Thyroid gland (tissue), 4 donors: ENCODE measurements around the gene LAMA1.

ENCODE experiments used
- CTCF ChIP-seq, 6 experiments: fragments of 200-600 bp in 3 of 6; fragments of 450-650 bp in 3 of 6; sonication (generic) in 3 of 6; IDR thresholded peaks; one replicate each; pipeline ENCODE4 v1.5.1; 2016 to 2019; ENCODE audit warnings: antibody characterized with exemption in 6 of 6, mild to moderate bottlenecking in 2 of 6, inconsistent platforms in 1 of 6, moderate library complexity in 1 of 6
- POLR2A ChIP-seq, 2 donors: fragments of 450-650 bp; IDR thresholded peaks; one replicate each; pipeline ENCODE4 v1.6.1; 2017; ENCODE audit warnings: antibody characterized with exemption in 2 of 2, mild to moderate bottlenecking in 2 of 2, moderate library complexity in 1 of 2

- TF ChIP-seq CTCF (IDR thresholded peaks at IDR 0.05), result no peak
- no peak for TF ChIP-seq POLR2A (IDR thresholded peaks at IDR 0.05)
Measured at GRCh38 chr18:6934859-6935258, 182.7 kb downstream of the LAMA1 start.
